H1 (cell line): ENCODE measurements around the gene MGAT2. TPM values are rescaled to one million over a fixed set of nuclear protein-coding genes. Genes with fewer than 3 reads are reported as not detected.
A peak's percentile ranks its signal among the peaks of the same experiment; 100 is the strongest.

Experiments
- ASH2L ChIP-seq: fragments of 200-600, 300-600 bp; sonication (generic); IDR thresholded peaks from one replicate; pipeline ENCODE4 v1.7.1; 2017; ENCODE audit warnings: low read length
- CEBPB ChIP-seq: IDR thresholded peaks from 2 replicates; pipeline ENCODE4 v1.6.1; 2012; ENCODE audit warnings: low read depth, low read length
- EGR1 ChIP-seq: IDR thresholded peaks from 2 replicates; pipeline ENCODE4 v1.6.1; 2011; ENCODE audit warnings: low read depth, low read length, borderline replicate concordance
- NANOG ChIP-seq: IDR thresholded peaks from 2 replicates; pipeline ENCODE4 v1.6.1; 2011; ENCODE audit warnings: low read length, low read depth, mild to moderate bottlenecking, inconsistent platforms; ENCODE audit not compliant: insufficient read depth, poor library complexity, severe bottlenecking
- SIN3A ChIP-seq, 2 experiments: IDR thresholded peaks in 1 of 2; conservative IDR thresholded peaks in 1 of 2; 2 replicates each; pipeline ENCODE4 v1.6.1; 2011 to 2012; ENCODE audit warnings: low read length in 2 of 2, improper control_type of control experiment in 1 of 2, low read depth in 1 of 2, mild to moderate bottlenecking in 1 of 2
- polyA plus RNA-seq, 7 experiments: library from polyadenylated mRNA; depleted of rRNA in 3 of 7; stranded (reverse) in 5 of 7; unstranded in 2 of 7; fragments of >200 nt in 5 of 7; fragments of 200-250 nt in 2 of 7; gene quantifications; 1 replicate in 5 of 7; 2 replicates in 1 of 7; 4 replicates in 1 of 7; pipeline versions ENCODE4 v1.2.1 to v1.2.3, GENCODE V29; 2011 to 2013; ENCODE audit warnings: missing spikeins in 2 of 7, mixed read lengths in 2 of 7
- total RNA-seq: library from RNA; stranded (reverse); fragmentation: NEBNext Ultra II Directional; extraction: Animal tissue kit (Norgen Biotek cat#: 25700); gene quantifications from 2 replicates; pipeline ENCODE4 v1.2.1, GENCODE V29; 2021
- TF ChIP-seq, protein P1 (sequence below), 3 experiments: IDR thresholded peaks; 1 replicate in 2 of 3; 2 replicates in 1 of 3; pipeline versions ENCODE4 v1.5.1 to v1.6.1; 2011; ENCODE audit warnings: low read length in 3 of 3, mild to moderate bottlenecking in 3 of 3, inconsistent platforms in 2 of 3, low read depth in 1 of 3, moderate library complexity in 1 of 3; ENCODE audit not compliant: insufficient read depth in 1 of 3; ENCODE audit errors: control extremely low read depth in 1 of 3

Gene MGAT2
- total and polyA plus RNA-seq, 2 of the 8 experiments (the other 6 are each of a cell fraction or from before 2014, with no cell fraction given): 10.6 to 23.7 TPM

DNA sequence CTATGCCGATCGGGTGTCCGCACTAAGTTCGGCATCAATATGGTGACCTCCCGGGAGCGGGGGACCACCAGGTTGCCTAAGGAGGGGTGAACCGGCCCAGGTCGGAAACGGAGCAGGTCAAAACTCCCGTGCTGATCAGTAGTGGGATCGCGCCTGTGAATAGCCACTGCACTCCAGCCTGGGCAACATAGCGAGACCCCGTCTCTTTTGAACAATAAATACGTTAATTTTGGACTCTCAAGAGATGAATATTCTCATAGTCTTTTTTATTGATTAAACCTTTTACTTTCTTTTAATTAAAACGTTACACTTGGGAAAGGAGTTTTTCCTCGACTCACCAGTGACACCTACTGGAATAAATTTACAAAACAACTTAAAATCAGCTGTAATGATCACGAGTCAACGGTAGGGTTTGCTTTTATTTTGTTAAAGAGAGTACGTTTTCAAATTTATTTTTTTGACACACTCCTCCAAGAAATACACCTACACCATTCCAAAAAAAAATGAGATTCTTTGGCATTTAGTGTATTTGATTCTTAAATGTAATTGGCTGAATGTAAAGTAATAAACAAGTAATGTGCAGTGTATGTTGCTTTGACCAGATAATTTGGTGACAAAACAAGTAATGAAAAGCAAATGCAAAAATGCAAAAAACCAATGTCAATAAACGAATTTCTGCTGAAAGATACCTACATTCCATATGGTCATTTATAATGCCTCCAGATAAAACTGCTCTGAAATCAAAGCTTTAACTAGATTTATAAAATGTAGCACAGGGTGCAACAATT lies 33.7 kb upstream of the MGAT2 start (continued):
- no peak for TF ChIP-seq SIN3A (conservative IDR thresholded peaks at IDR 0.05 in 1 of 2, IDR thresholded peaks at IDR 0.05 in 1 of 2; ENCODE audit: low read depth in 1 of 2, low read length in 2 of 2)
- TF ChIP-seq, protein P1, sequence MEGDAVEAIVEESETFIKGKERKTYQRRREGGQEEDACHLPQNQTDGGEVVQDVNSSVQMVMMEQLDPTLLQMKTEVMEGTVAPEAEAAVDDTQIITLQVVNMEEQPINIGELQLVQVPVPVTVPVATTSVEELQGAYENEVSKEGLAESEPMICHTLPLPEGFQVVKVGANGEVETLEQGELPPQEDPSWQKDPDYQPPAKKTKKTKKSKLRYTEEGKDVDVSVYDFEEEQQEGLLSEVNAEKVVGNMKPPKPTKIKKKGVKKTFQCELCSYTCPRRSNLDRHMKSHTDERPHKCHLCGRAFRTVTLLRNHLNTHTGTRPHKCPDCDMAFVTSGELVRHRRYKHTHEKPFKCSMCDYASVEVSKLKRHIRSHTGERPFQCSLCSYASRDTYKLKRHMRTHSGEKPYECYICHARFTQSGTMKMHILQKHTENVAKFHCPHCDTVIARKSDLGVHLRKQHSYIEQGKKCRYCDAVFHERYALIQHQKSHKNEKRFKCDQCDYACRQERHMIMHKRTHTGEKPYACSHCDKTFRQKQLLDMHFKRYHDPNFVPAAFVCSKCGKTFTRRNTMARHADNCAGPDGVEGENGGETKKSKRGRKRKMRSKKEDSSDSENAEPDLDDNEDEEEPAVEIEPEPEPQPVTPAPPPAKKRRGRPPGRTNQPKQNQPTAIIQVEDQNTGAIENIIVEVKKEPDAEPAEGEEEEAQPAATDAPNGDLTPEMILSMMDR (IDR thresholded peaks at IDR 0.05; ENCODE audit: control extremely low read depth in 1 of 3, insufficient read depth in 1 of 3, low read depth in 1 of 3, low read length in 3 of 3): peak in 2 of 3 experiments; percentile 76 to 89; a peak in 3 of 4 replicates
- TF ChIP-seq EGR1: no peak
- peak; percentile 66 for TF ChIP-seq ASH2L
- TF ChIP-seq NANOG: no peak
- no peak for TF ChIP-seq CEBPB
